Epithelial cell of esophagus (primary cell): ENCODE measurements around the gene SUPT6H.

Experiments
- DNase-seq: peaks from one replicate; pipeline ENCODE4 v3.0.0; 2010; ENCODE audit warnings: low read depth
- H3K4me3 ChIP-seq: 2 replicates; pipeline ENCODE4 v1.5.1; 2011; ENCODE audit warnings: mild to moderate bottlenecking, low read length, control low read depth
- CTCF ChIP-seq: IDR thresholded peaks from 2 replicates; pipeline ENCODE4 v1.5.1; 2011; ENCODE audit warnings: low read depth, mild to moderate bottlenecking, low read length, control low read depth, inconsistent platforms; ENCODE audit not compliant: insufficient read depth; ENCODE audit errors: missing control alignments

Gene SUPT6H

GRCh38 chr17:28686296-28686695 is 24.3 kb downstream of the SUPT6H start:
- no peak for DNase-seq
- no peak for TF ChIP-seq CTCF
- no peak overlapping the region for H3K4me3 ChIP-seq

- TF ChIP-seq CTCF = no peak
- H3K4me3 ChIP-seq = no peak overlapping the region
- DNase-seq = no peak
Measured at GRCh38 chr17:28688481-28688880, 26.5 kb downstream of the SUPT6H start.

GRCh38 chr17:28689011-28689410 is 27.0 kb downstream of the SUPT6H start:
- no peak for TF ChIP-seq CTCF
- H3K4me3 ChIP-seq = no peak overlapping the region
- DNase-seq = no peak

GRCh38 chr17:28693869-28694268 is 31.9 kb downstream of the SUPT6H start:
- no peak for DNase-seq
- TF ChIP-seq CTCF = no peak
- H3K4me3 ChIP-seq = no peak overlapping the region

GRCh38 chr17:28698253-28698941 is 36.4 kb downstream of the SUPT6H start:
- TF ChIP-seq CTCF = no peak
- no peak for DNase-seq
- no peak overlapping the region for H3K4me3 ChIP-seq

- H3K4me3 ChIP-seq = no peak overlapping the region
- TF ChIP-seq CTCF = no peak
- DNase-seq = no peak
Measured at GRCh38 chr17:28700278-28700677, 38.3 kb downstream of the SUPT6H start.

GRCh38 chr17:28700830-28701492 is 39.0 kb downstream of the SUPT6H start:
- no peak for DNase-seq
- no peak overlapping the region for H3K4me3 ChIP-seq
- no peak for TF ChIP-seq CTCF
